A172 (cell line): Measurements from ENCODE around the gene UBE4B. TPM values are rescaled to one million over a fixed set of nuclear protein-coding genes. Genes with fewer than 3 reads are reported as not detected.
"Not testable (repeated sequence)": the region's sequence is repeated elsewhere in the genome, so short reads cannot be mapped to it uniquely, and the experiment has no call there.

Experiments
- DNase-seq: peaks from one replicate; pipeline ENCODE4 v3.0.0-alpha.2; 2015; ENCODE audit warnings: low spot score
- total RNA-seq: library from RNA; depleted of rRNA; stranded (reverse); fragments of >200 nt; shearing (Covaris generic); gene quantifications from 2 replicates; pipeline ENCODE4 v1.2.3, GENCODE V29; 2014; rRNA removed

UBE4B gene
- 22.2 and 23.5 TPM in 2 replicates for total RNA-seq

GRCh38 chr1:10032590-10033358 is at the start of gene UBE4B:
UBE4B (plus strand) TSS chr1:10032958; CDS start chr1:10033671, 713 bp downstream.
- peak; percentile 89 for DNase-seq

GRCh38 chr1:9984253-9984652 is 48.5 kb upstream of the UBE4B start:
- no peak for DNase-seq

- no peak for DNase-seq
These were observed 47.8 kb upstream of the UBE4B start for GRCh38 chr1:9985001-9985400.

GRCh38 chr1:9989773-9990172 is 43.0 kb upstream of the UBE4B start:
- DNase-seq = no peak

GRCh38 chr1:9990944-9991343 is 41.8 kb upstream of the UBE4B start:
- no peak for DNase-seq

GRCh38 chr1:9992910-9993309 is 39.8 kb upstream of the UBE4B start:
- DNase-seq = no peak

GRCh38 chr1:9993561-9994075 is 39.1 kb upstream of the UBE4B start:
- DNase-seq = no peak

GRCh38 chr1:9996624-9997582 is 35.9 kb upstream of the UBE4B start, which contains the start of gene RBP7:
RBP7 (plus strand) TSS chr1:9997228; CDS start chr1:9997259, 31 bp downstream.
- no peak for DNase-seq

- DNase-seq = no peak
These were observed 31.6 kb upstream of the UBE4B start for GRCh38 chr1:10001016-10001665.

GRCh38 chr1:10005248-10005647 is 27.5 kb upstream of the UBE4B start:
- not testable (repeated sequence) for DNase-seq

GRCh38 chr1:10007169-10007568 is 25.6 kb upstream of the UBE4B start:
- no peak for DNase-seq

GRCh38 chr1:10014016-10014415 is 18.7 kb upstream of the UBE4B start:
- no peak for DNase-seq

- DNase-seq = no peak
These were observed 13.2 kb upstream of the UBE4B start for GRCh38 chr1:10019561-10019960.

- no peak for DNase-seq
These were observed 12.7 kb upstream of the UBE4B start for GRCh38 chr1:10020086-10020485.

GRCh38 chr1:10020678-10021077 is 12.1 kb upstream of the UBE4B start:
- DNase-seq = not testable (repeated sequence)

- DNase-seq = not testable (repeated sequence)
These were observed 10.8 kb upstream of the UBE4B start for GRCh38 chr1:10021992-10022391.

GRCh38 chr1:10022656-10023055 is 10.1 kb upstream of the UBE4B start:
- no peak for DNase-seq

GRCh38 chr1:10025354-10025753 is 7.4 kb upstream of the UBE4B start:
- no peak for DNase-seq

- no peak for DNase-seq
These were observed 5.7 kb upstream of the UBE4B start for GRCh38 chr1:10027027-10027426.

GRCh38 chr1:10028956-10029500 is 3.7 kb upstream of the UBE4B start:
- DNase-seq = not testable (repeated sequence)

- DNase-seq = peak; percentile 78
These were observed 1.3 kb upstream of the UBE4B start for GRCh38 chr1:10031461-10031860.
